Activated CD4-positive, alpha-beta T cell treated with anti-CD3 and anti-CD28 coated beads for 36 hours (primary cell): ENCODE data around the gene DTHD1. TPM values are rescaled to one million over a fixed set of nuclear protein-coding genes. Genes with fewer than 3 reads are reported as not detected.

ENCODE experiments used
- ATAC-seq: fragments of 200-7000 bp; cut with Tn5 transposase; one replicate; pipeline ENCODE4 v1.10.0; 2021; ENCODE audit warnings: mild to moderate bottlenecking, moderate library complexity
- CTCF ChIA-PET: fragments of 350-600 bp; sonication (Branson Sonifier 250); formaldehyde crosslinking; loops from one replicate; lab custom pipeline; 2021; ENCODE audit warnings: antibody characterized with exemption; lab: Charles Lee
- POLR2A ChIA-PET: fragments of 350-600 bp; sonication (Branson Sonifier 250); formaldehyde crosslinking; loops from one replicate; lab custom pipeline; 2021; ENCODE audit warnings: antibody characterized with exemption, inconsistent platforms; lab: Charles Lee
- DNase-seq: peaks from one replicate; pipeline ENCODE4 v3.0.0-alpha.2; 2020
- H3K27ac Mint-ChIP-seq: one replicate; pipeline ENCODE4 v1.8.0; 2021; ENCODE audit warnings: mixed read lengths
- H3K27me3 Mint-ChIP-seq: one replicate; pipeline ENCODE4 v1.8.0; 2021; ENCODE audit warnings: mixed read lengths
- H3K36me3 Mint-ChIP-seq: one replicate; pipeline ENCODE4 v1.8.0; 2021; ENCODE audit warnings: low read depth, mixed read lengths
- H3K4me1 Mint-ChIP-seq: one replicate; pipeline ENCODE4 v1.8.0; 2021; ENCODE audit warnings: mixed read lengths
- H3K4me3 Mint-ChIP-seq: one replicate; pipeline ENCODE4 v1.8.0; 2021; ENCODE audit warnings: mild to moderate bottlenecking, moderate library complexity, mixed read lengths
- H3K9me3 Mint-ChIP-seq: one replicate; pipeline ENCODE4 v1.8.0; 2021; ENCODE audit warnings: low read depth, mixed read lengths
- intact Hi-C, 2 experiments: fragments of 100-400 bp; cut with DNase I in 1 of 2; cut with micrococcal nuclease in 1 of 2; formaldehyde crosslinking; loops; one replicate each; pipeline versions ENCODE4 v1.14.2 to v1.15.1; 2022 to 2024; cut with DNase I, micrococcal nuclease
- total RNA-seq, 2 experiments: library from RNA; stranded (reverse); gene quantifications; one replicate each; pipeline ENCODE4 v1.2.3, GENCODE V29; 2021

The DTHD1 gene
- total RNA-seq, result under 1 TPM; 0.73 to 0.76 TPM

DNA sequence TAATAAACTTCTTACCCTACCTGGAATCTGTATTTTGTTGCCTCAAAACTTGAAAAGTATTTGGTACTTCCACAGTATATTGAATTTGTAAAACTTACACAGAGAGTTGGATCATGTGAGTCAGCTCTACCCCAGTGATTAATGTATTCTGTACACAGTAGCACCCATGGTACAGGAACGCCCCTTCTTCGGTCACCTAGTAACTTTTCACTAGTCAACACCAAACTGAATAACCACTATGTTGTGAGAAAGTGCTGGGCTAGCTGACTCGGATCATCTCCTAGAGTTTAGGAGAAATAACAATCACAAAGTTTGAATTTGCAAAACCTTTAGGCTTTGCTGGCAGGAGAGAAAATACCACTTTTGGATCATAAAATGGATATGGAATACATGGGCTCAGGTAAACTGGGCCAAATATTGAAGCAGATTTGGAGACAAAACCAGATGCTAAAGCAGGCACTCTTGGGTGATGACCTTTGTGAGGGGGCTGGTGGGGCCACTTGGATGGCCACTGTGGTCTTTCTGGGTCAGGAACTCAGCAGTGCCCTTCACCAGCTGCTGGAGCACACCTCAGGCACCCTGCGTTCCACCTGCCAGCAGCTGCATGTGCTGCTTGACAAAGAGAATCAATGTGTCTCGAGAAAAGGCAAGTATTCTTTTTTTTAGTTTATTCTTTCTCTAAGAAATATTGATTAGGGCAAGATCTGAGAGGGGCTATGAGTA is at the start of gene DTHD1:
Gene DTHD1, plus strand, starts transcription at position 233 of the 723 bp plus-strand sequence. Its CDS starts 143 bp downstream, at position 376.
- POLR2A ChIA-PET, result interaction anchor here (1.0 kb wide), 1 partner anchor 39 kb away, joined by 3 read pairs; no protein-coding TSS in a partner anchor
- H3K9me3 Mint-ChIP-seq, result peaks cover 4% of the 10 kb centered on the region
- CTCF ChIA-PET, result interaction anchor here (1.0 to 1.8 kb wide), 3 partner anchors 27 to 39 kb away, joined by 3 to 6 read pairs (median 4); no protein-coding TSS in a partner anchor
- peaks cover 76% of the 10 kb centered on the region for H3K4me1 Mint-ChIP-seq
- ATAC-seq (peak; percentile 57), DNase-seq (peak; percentile 62)
- intact Hi-C loops, result loop anchor here in 1 of 2 experiments (1.0 kb wide), 1 partner anchor 35 kb away; no protein-coding TSS in a partner anchor
- peak within 1 kb of the TSS; percentile 52 for H3K27ac Mint-ChIP-seq
- H3K27me3 Mint-ChIP-seq, result peaks cover 3% of the 10 kb centered on the region
- H3K36me3 Mint-ChIP-seq, result peaks cover 3% of the 10 kb centered on the region
- H3K4me3 Mint-ChIP-seq, result peak within 1 kb of the TSS; percentile 3

DNA sequence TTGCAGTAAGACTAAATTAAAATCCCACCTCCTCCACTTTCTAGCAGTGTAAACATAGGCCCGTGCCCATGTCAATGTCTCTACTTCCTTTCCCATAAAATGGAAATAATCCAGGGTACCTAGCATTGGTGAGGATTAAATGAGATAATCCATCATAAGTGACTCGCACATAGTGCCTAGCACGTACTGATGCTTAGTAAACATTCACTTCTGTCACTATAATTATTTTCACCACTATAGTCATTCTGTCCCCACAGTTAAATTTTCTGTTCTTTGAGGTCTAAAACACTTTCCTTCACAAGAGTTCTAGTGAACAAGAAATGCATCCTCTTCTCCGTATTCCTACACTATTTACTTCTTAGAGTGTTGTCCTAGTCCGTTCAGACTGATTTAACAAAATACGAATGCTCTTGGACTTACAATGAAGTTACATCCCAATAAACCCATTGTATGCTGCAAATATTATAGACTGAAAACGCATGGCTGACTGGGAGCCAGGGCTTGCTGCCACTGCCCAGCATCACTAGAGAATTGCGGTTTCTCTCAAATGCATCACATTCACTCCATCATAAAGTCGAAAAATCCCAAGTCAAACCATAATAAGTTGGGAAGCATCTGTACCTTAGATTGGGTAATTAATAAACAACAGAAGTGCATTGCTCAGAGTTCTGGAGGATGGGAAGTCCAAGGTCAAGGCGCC is 47.7 kb upstream of the DTHD1 start:
- H3K36me3 Mint-ChIP-seq, result peaks cover 56% of the 10 kb centered on the region
- peak; percentile 56 for ATAC-seq
- H3K4me1 Mint-ChIP-seq, result peaks cover 78% of the 10 kb centered on the region
- ChIA-PET POLR2A (no interaction called here), CTCF (interaction anchor here (0.6 to 1.5 kb wide), 2 partner anchors 9 to 101 kb away, joined by 3 to 4 read pairs; no protein-coding TSS in a partner anchor)
- H3K4me3 Mint-ChIP-seq, result no peak overlapping the region
- DNase-seq, result no peak
- H3K9me3 Mint-ChIP-seq, result peaks cover 24% of the 10 kb centered on the region
- intact Hi-C loops, result no loop called here
- no peaks in the 10 kb centered on the region for H3K27me3 Mint-ChIP-seq
- H3K27ac Mint-ChIP-seq, result peak overlapping the region; percentile 32

GRCh38 chr4:36235306-36235705 is 46.1 kb upstream of the DTHD1 start:
- Mint-ChIP-seq H3K36me3 (peaks cover 64% of the 10 kb centered on the region), H3K9me3 (peaks cover 24% of the 10 kb centered on the region)
- peak; percentile 60 for ATAC-seq

GRCh38 chr4:36236159-36236558 is 45.3 kb upstream of the DTHD1 start:
- no peak for DNase-seq
- Mint-ChIP-seq H3K27me3 (no peaks in the 10 kb centered on the region), H3K4me1 (peaks cover 77% of the 10 kb centered on the region), H3K27ac (no peak overlapping the region), H3K36me3 (peaks cover 68% of the 10 kb centered on the region), H3K9me3 (peaks cover 24% of the 10 kb centered on the region), H3K4me3 (no peak overlapping the region)
- no peak for ATAC-seq
- POLR2A ChIA-PET, result interaction anchor here (0.7 to 1.6 kb wide), 3 partner anchors 8 to 50 kb away, joined by 4 to 8 read pairs (median 6); partner anchors contain the start of gene ARAP2
- CTCF ChIA-PET, result interaction anchor here (1.4 to 1.6 kb wide), 2 partner anchors 9 to 164 kb away, joined by 3 to 4 read pairs; partner anchors contain the start of gene ARAP2
- intact Hi-C loops, result no loop called here

More at GRCh38 chr4:36235306-36235705, 46.1 kb upstream of the DTHD1 start:
- intact Hi-C loops, result no loop called here
- no peaks in the 10 kb centered on the region for H3K27me3 Mint-ChIP-seq
- POLR2A ChIA-PET, result interaction anchor here (1.2 to 1.6 kb wide), 2 partner anchors 9 to 51 kb away, joined by 4 to 6 read pairs; partner anchors contain the start of gene ARAP2
- DNase-seq, result no peak
- no peak overlapping the region for H3K27ac Mint-ChIP-seq
- CTCF ChIA-PET, result interaction anchor here (1.1 to 1.6 kb wide), 2 partner anchors 10 to 29 kb away, joined by 3 to 4 read pairs; partner anchors contain the start of gene ARAP2
- no peak overlapping the region for H3K4me3 Mint-ChIP-seq
- peaks cover 77% of the 10 kb centered on the region for H3K4me1 Mint-ChIP-seq

GRCh38 chr4:36237366-36238313 is 43.8 kb upstream of the DTHD1 start:
- Mint-ChIP-seq H3K36me3 (peaks cover 70% of the 10 kb centered on the region), H3K27me3 (no peaks in the 10 kb centered on the region), H3K4me3 (no peak overlapping the region), H3K9me3 (peaks cover 22% of the 10 kb centered on the region), H3K27ac (no peak overlapping the region), H3K4me1 (peaks cover 78% of the 10 kb centered on the region)
- DNase-seq (no peak), ATAC-seq (no peak)
- POLR2A ChIA-PET, result no interaction called here
- intact Hi-C loops, result no loop called here
- CTCF ChIA-PET, result no interaction called here

- ATAC-seq (peak; percentile 37), DNase-seq (no peak)
- Mint-ChIP-seq H3K9me3 (peaks cover 11% of the 10 kb centered on the region), H3K27ac (peak overlapping the region; percentile 86), H3K27me3 (no peaks in the 10 kb centered on the region), H3K36me3 (peaks cover 48% of the 10 kb centered on the region), H3K4me3 (peak overlapping the region; percentile 87), H3K4me1 (peaks cover 55% of the 10 kb centered on the region)
- intact Hi-C loops, result loop anchor here (5.0 kb wide), 4 partner anchors 34 to 159 kb away; no protein-coding TSS in a partner anchor
- ChIA-PET CTCF (interaction anchor here (0.7 to 2.0 kb wide), 6 partner anchors 9 to 45 kb away, joined by 3 to 9 read pairs (median 4); no protein-coding TSS in a partner anchor), POLR2A (interaction anchor here (1.0 to 2.3 kb wide), 2 partner anchors 9 to 44 kb away, joined by 3 to 8 read pairs; no protein-coding TSS in a partner anchor)
Measured at GRCh38 chr4:36241771-36242170, 39.6 kb upstream of the DTHD1 start.

- peak overlapping the region; percentile 87 for H3K4me3 Mint-ChIP-seq
- ChIA-PET CTCF (interaction anchor here (1.0 to 2.3 kb wide), 12 partner anchors 10 to 152 kb away, joined by 3 to 10 read pairs (median 4); partner anchors contain the start of gene DTHD1), POLR2A (interaction anchor here (0.7 to 2.3 kb wide), 7 partner anchors 17 to 267 kb away, joined by 3 to 8 read pairs (median 4); partner anchors contain the start of gene DTHD1)
- H3K27ac Mint-ChIP-seq, result peak overlapping the region; percentile 86
- no peaks in the 10 kb centered on the region for H3K27me3 Mint-ChIP-seq
- intact Hi-C loops, result loop anchor here (5.0 kb wide), 4 partner anchors 35 to 160 kb away; no protein-coding TSS in a partner anchor
- DNase-seq, result peak; percentile 37
- H3K36me3 Mint-ChIP-seq, result peaks cover 38% of the 10 kb centered on the region
- peaks cover 7% of the 10 kb centered on the region for H3K9me3 Mint-ChIP-seq
- H3K4me1 Mint-ChIP-seq, result peaks cover 49% of the 10 kb centered on the region
- no peak for ATAC-seq
Measured at GRCh38 chr4:36242629-36243354, 38.6 kb upstream of the DTHD1 start.

- ATAC-seq (peak; percentile 44), DNase-seq (peak; percentile 77)
- peak overlapping the region; percentile 86 for H3K27ac Mint-ChIP-seq
- H3K4me1 Mint-ChIP-seq, result peaks cover 42% of the 10 kb centered on the region
- H3K36me3 Mint-ChIP-seq, result peaks cover 30% of the 10 kb centered on the region
- ChIA-PET CTCF (interaction anchor here (0.6 to 2.3 kb wide), 17 partner anchors 9 to 309 kb away, joined by 3 to 12 read pairs (median 4); partner anchors contain the start of gene DTHD1), POLR2A (interaction anchor here (0.6 to 2.3 kb wide), 16 partner anchors 8 to 362 kb away, joined by 3 to 12 read pairs (median 4); partner anchors contain the start of gene DTHD1)
- no peaks in the 10 kb centered on the region for H3K9me3 Mint-ChIP-seq
- intact Hi-C loops, result loop anchor here (1.0 to 5.0 kb wide), 9 partner anchors 12 to 161 kb away; no protein-coding TSS in a partner anchor
- no peaks in the 10 kb centered on the region for H3K27me3 Mint-ChIP-seq
- peak overlapping the region; percentile 87 for H3K4me3 Mint-ChIP-seq
Measured at GRCh38 chr4:36243355-36244256, 37.8 kb upstream of the DTHD1 start.
